Measurements from ENCODE around the gene GRM5.

GRM5 gene

GRCh38 chr11:88533001-88533400, 532.8 kb downstream of the GRM5 start:
- Histone ChIP-seq H3K4me1 (ENCODE audit: control insufficient read depth in 2 of 2, insufficient read depth in 1 of 2, low read depth in 1 of 2, low read length in 2 of 2) (no peaks in the 10 kb centered on the region), H3K4me2 (ENCODE audit: insufficient read depth, low read length, poor library complexity, severe bottlenecking) (no peak overlapping the region), H3K4ac (ENCODE audit: low read length) (no peak overlapping the region), H2AK5ac (ENCODE audit: low read depth, low read length) (no peak overlapping the region), H4K91ac (ENCODE audit: low read depth, low read length, poor library complexity) (no peak overlapping the region), H2BK12ac (ENCODE audit: low read length) (no peak overlapping the region), H3K18ac (ENCODE audit: low read length) (no peak overlapping the region), H3K9ac (ENCODE audit: low read depth, low read length, poor library complexity) (no peak overlapping the region), H3K36me3 (replicated peaks in 1 of 2; ENCODE audit: control insufficient read depth in 2 of 2, insufficient read depth in 2 of 2, low read length in 2 of 2) (no peaks in the 10 kb centered on the region), H3K79me1 (ENCODE audit: low read depth, low read length) (no peaks in the 10 kb centered on the region), H2AFZ (ENCODE audit: low read length) (no peak overlapping the region), H3K27me3 (ENCODE audit: control insufficient read depth in 3 of 3, insufficient read depth in 3 of 3, low read depth in 1 of 3, low read length in 3 of 3) (no peaks in the 10 kb centered on the region), H3K14ac (ENCODE audit: low read length) (no peak overlapping the region), H3K23ac (ENCODE audit: low read depth, low read length, poor library complexity) (no peak overlapping the region), H4K8ac (ENCODE audit: low read depth, low read length) (no peak overlapping the region), H3K27ac (replicated peaks; ENCODE audit: low read length) (no peak overlapping the region), H2BK15ac (ENCODE audit: low read length) (no peak overlapping the region), H3K9me3 (replicated peaks in 1 of 2; ENCODE audit: control insufficient read depth in 2 of 2, insufficient read depth in 1 of 2, low read depth in 1 of 2, low read length in 2 of 2) (no peaks in the 10 kb centered on the region), H2BK5ac (ENCODE audit: low read length) (no peak overlapping the region), H2BK120ac (ENCODE audit: low read depth, low read length) (no peak overlapping the region), H3K4me3 (ENCODE audit: low read length in 2 of 2) (no peak overlapping the region)
- no CpG with 5 or more reads among the region's 1 CpG for WGBS, 2 donors (ENCODE audit: extremely low coverage in 2 of 2, insufficient read length in 2 of 2, insufficient replicate concordance in 1 of 2)
- no peak for DNase-seq (ENCODE audit: low spot score)

DNA sequence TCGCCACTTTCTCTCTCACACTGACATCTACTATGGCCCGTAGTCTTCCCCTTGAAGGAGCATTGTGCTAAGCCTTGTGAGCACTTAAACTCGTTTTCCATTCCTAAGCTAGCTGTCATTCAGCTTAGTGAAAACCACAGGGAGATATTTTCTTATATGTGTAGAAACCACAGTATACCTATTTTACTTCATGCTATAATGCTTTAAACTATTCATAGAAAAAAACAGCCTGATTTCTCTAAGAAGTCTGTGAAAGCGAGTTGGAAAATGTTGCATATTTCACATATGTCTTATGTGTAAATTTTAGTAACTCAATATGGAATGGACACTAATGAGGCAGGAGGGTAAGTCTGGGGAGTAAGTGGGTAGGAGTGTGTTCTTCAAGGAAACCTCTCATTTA, 534.0 kb downstream of the GRM5 start:
- no peak overlapping the region for H2AK5ac ChIP-seq (ENCODE audit: low read depth, low read length)
- H3K14ac ChIP-seq (ENCODE audit: low read length): no peak overlapping the region
- no peak overlapping the region for H3K9ac ChIP-seq (ENCODE audit: low read depth, low read length, poor library complexity)
- H2BK12ac ChIP-seq (ENCODE audit: low read length): no peak overlapping the region
- no peak for DNase-seq (ENCODE audit: low spot score)
- no peak overlapping the region for H2BK5ac ChIP-seq (ENCODE audit: low read length)
- no peak overlapping the region for H3K4me2 ChIP-seq (ENCODE audit: insufficient read depth, low read length, poor library complexity, severe bottlenecking)
- no peaks in the 10 kb centered on the region for H3K4me1 ChIP-seq (ENCODE audit: control insufficient read depth in 2 of 2, insufficient read depth in 1 of 2, low read depth in 1 of 2, low read length in 2 of 2)
- no peaks in the 10 kb centered on the region for H3K27me3 ChIP-seq (ENCODE audit: control insufficient read depth in 3 of 3, insufficient read depth in 3 of 3, low read depth in 1 of 3, low read length in 3 of 3)
- no peak overlapping the region for H3K23ac ChIP-seq (ENCODE audit: low read depth, low read length, poor library complexity)
- H2AFZ ChIP-seq (ENCODE audit: low read length): no peak overlapping the region
- H3K27ac ChIP-seq (replicated peaks; ENCODE audit: low read length): no peak overlapping the region
- no peaks in the 10 kb centered on the region for H3K79me1 ChIP-seq (ENCODE audit: low read depth, low read length)
- H4K91ac ChIP-seq (ENCODE audit: low read depth, low read length, poor library complexity): no peak overlapping the region
- WGBS, 2 donors (ENCODE audit: extremely low coverage in 2 of 2, insufficient read length in 2 of 2, insufficient replicate concordance in 1 of 2): no CpG with 5 or more reads among the region's 4 CpGs
- H3K36me3 ChIP-seq (replicated peaks in 1 of 2; ENCODE audit: control insufficient read depth in 2 of 2, insufficient read depth in 2 of 2, low read length in 2 of 2): no peaks in the 10 kb centered on the region
- no peak overlapping the region for H3K18ac ChIP-seq (ENCODE audit: low read length)
- no peak overlapping the region for H3K4ac ChIP-seq (ENCODE audit: low read length)
- no peak overlapping the region for H3K4me3 ChIP-seq (ENCODE audit: low read length in 2 of 2)
- no peaks in the 10 kb centered on the region for H3K9me3 ChIP-seq (replicated peaks in 1 of 2; ENCODE audit: control insufficient read depth in 2 of 2, insufficient read depth in 1 of 2, low read depth in 1 of 2, low read length in 2 of 2)
- no peak overlapping the region for H4K8ac ChIP-seq (ENCODE audit: low read depth, low read length)
- no peak overlapping the region for H2BK120ac ChIP-seq (ENCODE audit: low read depth, low read length)
- H2BK15ac ChIP-seq (ENCODE audit: low read length): no peak overlapping the region

GRCh38 chr11:88529426-88529825, 536.4 kb downstream of the GRM5 start:
- no peaks in the 10 kb centered on the region for H3K4me1 ChIP-seq (ENCODE audit: control insufficient read depth in 2 of 2, insufficient read depth in 1 of 2, low read depth in 1 of 2, low read length in 2 of 2)
- no peak overlapping the region for H2AFZ ChIP-seq (ENCODE audit: low read length)
- WGBS, 2 donors (ENCODE audit: extremely low coverage in 2 of 2, insufficient read length in 2 of 2, insufficient replicate concordance in 1 of 2): no CpG with 5 or more reads among the region's 1 CpG
- no peak overlapping the region for H3K9ac ChIP-seq (ENCODE audit: low read depth, low read length, poor library complexity)
- H3K23ac ChIP-seq (ENCODE audit: low read depth, low read length, poor library complexity): no peak overlapping the region
- no peaks in the 10 kb centered on the region for H3K36me3 ChIP-seq (replicated peaks in 1 of 2; ENCODE audit: control insufficient read depth in 2 of 2, insufficient read depth in 2 of 2, low read length in 2 of 2)
- no peak overlapping the region for H3K14ac ChIP-seq (ENCODE audit: low read length)
- H2BK12ac ChIP-seq (ENCODE audit: low read length): no peak overlapping the region
- H3K4ac ChIP-seq (ENCODE audit: low read length): no peak overlapping the region
- no peak overlapping the region for H3K18ac ChIP-seq (ENCODE audit: low read length)
- H4K8ac ChIP-seq (ENCODE audit: low read depth, low read length): no peak overlapping the region
- H3K4me2 ChIP-seq (ENCODE audit: insufficient read depth, low read length, poor library complexity, severe bottlenecking): no peak overlapping the region
- H3K27me3 ChIP-seq (ENCODE audit: control insufficient read depth in 3 of 3, insufficient read depth in 3 of 3, low read depth in 1 of 3, low read length in 3 of 3): no peaks in the 10 kb centered on the region
- H2BK15ac ChIP-seq (ENCODE audit: low read length): no peak overlapping the region
- no peak overlapping the region for H4K91ac ChIP-seq (ENCODE audit: low read depth, low read length, poor library complexity)
- no peaks in the 10 kb centered on the region for H3K79me1 ChIP-seq (ENCODE audit: low read depth, low read length)
- H3K9me3 ChIP-seq (replicated peaks in 1 of 2; ENCODE audit: control insufficient read depth in 2 of 2, insufficient read depth in 1 of 2, low read depth in 1 of 2, low read length in 2 of 2): no peaks in the 10 kb centered on the region
- no peak for DNase-seq (ENCODE audit: low spot score)
- no peak overlapping the region for H3K4me3 ChIP-seq (ENCODE audit: low read length in 2 of 2)
- H2BK5ac ChIP-seq (ENCODE audit: low read length): no peak overlapping the region
- H2AK5ac ChIP-seq (ENCODE audit: low read depth, low read length): no peak overlapping the region
- H3K27ac ChIP-seq (replicated peaks; ENCODE audit: low read length): no peak overlapping the region
- no peak overlapping the region for H2BK120ac ChIP-seq (ENCODE audit: low read depth, low read length)

DNA sequence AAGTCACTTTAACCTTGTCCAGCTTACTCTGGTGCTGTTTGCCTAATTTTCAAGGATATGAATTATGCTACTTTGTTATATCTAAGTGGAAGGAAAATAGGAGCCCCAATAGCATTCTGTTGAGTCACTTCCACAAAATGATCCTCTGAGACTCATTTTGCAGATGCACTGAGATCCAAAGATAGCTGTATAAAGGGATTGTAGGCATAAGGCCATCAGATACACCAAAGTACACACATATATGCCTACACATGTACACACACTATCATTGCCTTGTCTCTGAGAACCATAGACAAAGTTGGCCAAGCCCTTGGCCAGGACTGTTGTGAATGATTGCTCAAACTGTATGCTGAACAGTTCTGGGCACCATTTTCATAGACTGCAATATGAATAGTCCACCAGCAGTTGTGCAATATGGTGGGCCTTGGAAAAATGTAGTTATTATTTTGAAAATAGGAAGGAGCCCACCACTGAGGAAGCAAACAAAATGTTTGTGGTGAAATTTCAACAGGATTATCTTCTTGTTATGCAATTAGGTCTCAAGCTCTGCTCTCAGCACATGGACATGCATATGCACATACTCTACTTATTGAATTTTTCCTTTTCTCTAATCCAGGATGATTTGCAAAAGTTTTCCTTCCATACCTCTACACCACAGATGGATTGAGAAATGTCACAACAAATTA, 542.3 kb downstream of the GRM5 start:
- Histone ChIP-seq H2AK5ac (ENCODE audit: low read depth, low read length) (no peak overlapping the region), H3K4me2 (ENCODE audit: insufficient read depth, low read length, poor library complexity, severe bottlenecking) (no peak overlapping the region), H4K91ac (ENCODE audit: low read depth, low read length, poor library complexity) (no peak overlapping the region), H3K14ac (ENCODE audit: low read length) (no peak overlapping the region), H3K18ac (ENCODE audit: low read length) (no peak overlapping the region), H3K4ac (ENCODE audit: low read length) (no peak overlapping the region), H2BK120ac (ENCODE audit: low read depth, low read length) (no peak overlapping the region), H2BK15ac (ENCODE audit: low read length) (no peak overlapping the region), H3K4me1 (ENCODE audit: control insufficient read depth in 2 of 2, insufficient read depth in 1 of 2, low read depth in 1 of 2, low read length in 2 of 2) (no peaks in the 10 kb centered on the region), H2AFZ (ENCODE audit: low read length) (no peak overlapping the region), H2BK5ac (ENCODE audit: low read length) (no peak overlapping the region), H3K23ac (ENCODE audit: low read depth, low read length, poor library complexity) (no peak overlapping the region), H4K8ac (ENCODE audit: low read depth, low read length) (no peak overlapping the region), H3K9me3 (replicated peaks in 1 of 2; ENCODE audit: control insufficient read depth in 2 of 2, insufficient read depth in 1 of 2, low read depth in 1 of 2, low read length in 2 of 2) (no peaks in the 10 kb centered on the region), H3K27me3 (ENCODE audit: control insufficient read depth in 3 of 3, insufficient read depth in 3 of 3, low read depth in 1 of 3, low read length in 3 of 3) (no peaks in the 10 kb centered on the region), H3K36me3 (replicated peaks in 1 of 2; ENCODE audit: control insufficient read depth in 2 of 2, insufficient read depth in 2 of 2, low read length in 2 of 2) (no peaks in the 10 kb centered on the region), H2BK12ac (ENCODE audit: low read length) (no peak overlapping the region), H3K9ac (ENCODE audit: low read depth, low read length, poor library complexity) (no peak overlapping the region), H3K4me3 (ENCODE audit: low read length in 2 of 2) (no peak overlapping the region), H3K27ac (replicated peaks; ENCODE audit: low read length) (no peak overlapping the region), H3K79me1 (ENCODE audit: low read depth, low read length) (no peaks in the 10 kb centered on the region)
- no peak for DNase-seq (ENCODE audit: low spot score)

Data from neuronal stem cell (in vitro differentiated cells).